GM08714 (cell line): Measurements from ENCODE around the gene SLC35D3.
"Not testable (repeated sequence)": the region's sequence is repeated elsewhere in the genome, so short reads cannot be mapped to it uniquely, and the experiment has no call there.

ENCODE experiments used
- H3K4me3 ChIP-seq: fragments of 200-500 bp; sonication (Bioruptor generic); 2 replicates; pipeline ENCODE4 v1.5.1; 2014; ENCODE audit warnings: mild to moderate bottlenecking, low read length, inconsistent platforms
- ZNF274 ChIP-seq: IDR thresholded peaks from 2 replicates; pipeline ENCODE4 v1.6.1; 2012; ENCODE audit warnings: mild to moderate bottlenecking, low read depth, low read length

The SLC35D3 gene

GRCh38 chr6:136950436-136951126 is 28.5 kb downstream of the SLC35D3 start:
- no peak overlapping the region for H3K4me3 ChIP-seq
- TF ChIP-seq ZNF274, result no peak

GRCh38 chr6:136952714-136953260 is 30.7 kb downstream of the SLC35D3 start:
- no peak for TF ChIP-seq ZNF274
- no peak overlapping the region for H3K4me3 ChIP-seq

- no peak for TF ChIP-seq ZNF274
- no peak overlapping the region for H3K4me3 ChIP-seq
Observed at GRCh38 chr6:136955123-136955522, 33.0 kb downstream of the SLC35D3 start.

GRCh38 chr6:136956590-136957544 is 34.8 kb downstream of the SLC35D3 start:
- no peak for TF ChIP-seq ZNF274
- no peak overlapping the region for H3K4me3 ChIP-seq

- H3K4me3 ChIP-seq, result no peak overlapping the region
- no peak for TF ChIP-seq ZNF274
Observed at GRCh38 chr6:136958168-136958567, 36.1 kb downstream of the SLC35D3 start.

GRCh38 chr6:136959471-136959891 is 37.4 kb downstream of the SLC35D3 start:
- no peak overlapping the region for H3K4me3 ChIP-seq
- TF ChIP-seq ZNF274, result no peak

- H3K4me3 ChIP-seq, result not testable (repeated sequence)
Observed at GRCh38 chr6:136959935-136960334, 37.8 kb downstream of the SLC35D3 start.

- no peak overlapping the region for H3K4me3 ChIP-seq
- TF ChIP-seq ZNF274, result no peak
Observed at GRCh38 chr6:136960781-136961180, 38.7 kb downstream of the SLC35D3 start.

- TF ChIP-seq ZNF274, result no peak
Observed at GRCh38 chr6:136961848-136962247, 39.7 kb downstream of the SLC35D3 start.

GRCh38 chr6:136962661-136963060 is 40.6 kb downstream of the SLC35D3 start:
- no peak overlapping the region for H3K4me3 ChIP-seq
- TF ChIP-seq ZNF274, result no peak

More at GRCh38 chr6:136961848-136962247, 39.7 kb downstream of the SLC35D3 start:
- no peak overlapping the region for H3K4me3 ChIP-seq

- no peak overlapping the region for H3K4me3 ChIP-seq
- TF ChIP-seq ZNF274, result no peak
Observed at GRCh38 chr6:136963259-136963658, 41.2 kb downstream of the SLC35D3 start.

GRCh38 chr6:136964398-136964797 is 42.3 kb downstream of the SLC35D3 start:
- no peak overlapping the region for H3K4me3 ChIP-seq
- no peak for TF ChIP-seq ZNF274

GRCh38 chr6:136967876-136968752 is 46.0 kb downstream of the SLC35D3 start:
- TF ChIP-seq ZNF274, result no peak
- H3K4me3 ChIP-seq, result no peak overlapping the region

GRCh38 chr6:136968837-136969236 is 46.7 kb downstream of the SLC35D3 start:
- no peak overlapping the region for H3K4me3 ChIP-seq

More at GRCh38 chr6:136968837-136969236, 46.7 kb downstream of the SLC35D3 start:
- TF ChIP-seq ZNF274, result no peak
